Measurements from ENCODE around the gene CACNA2D4.
A peak's percentile ranks its signal among the peaks of the same experiment; 100 is the strongest.
"Not testable (repeated sequence)": the region's sequence is repeated elsewhere in the genome, so short reads cannot be mapped to it uniquely, and the experiment has no call there.

CACNA2D4 gene

GRCh38 chr12:1918081-1918883 is at the start of gene CACNA2D4:
Gene CACNA2D4 (minus strand): TSS chr12:1918652. CDS start chr12:1918473, 179 bp downstream.
- peak; percentile 9 for DNase-seq

GRCh38 chr12:1966561-1967226 is 48.2 kb upstream of the CACNA2D4 start:
- DNase-seq, result no peak

- DNase-seq, result no peak
Observed at GRCh38 chr12:1965916-1966315, 47.5 kb upstream of the CACNA2D4 start.

- DNase-seq, result no peak
Observed at GRCh38 chr12:1962051-1963020, 43.9 kb upstream of the CACNA2D4 start.

- DNase-seq, result no peak
Observed at GRCh38 chr12:1956716-1957115, 38.3 kb upstream of the CACNA2D4 start.

GRCh38 chr12:1949771-1950470 is 31.5 kb upstream of the CACNA2D4 start:
- DNase-seq, result no peak

DNA sequence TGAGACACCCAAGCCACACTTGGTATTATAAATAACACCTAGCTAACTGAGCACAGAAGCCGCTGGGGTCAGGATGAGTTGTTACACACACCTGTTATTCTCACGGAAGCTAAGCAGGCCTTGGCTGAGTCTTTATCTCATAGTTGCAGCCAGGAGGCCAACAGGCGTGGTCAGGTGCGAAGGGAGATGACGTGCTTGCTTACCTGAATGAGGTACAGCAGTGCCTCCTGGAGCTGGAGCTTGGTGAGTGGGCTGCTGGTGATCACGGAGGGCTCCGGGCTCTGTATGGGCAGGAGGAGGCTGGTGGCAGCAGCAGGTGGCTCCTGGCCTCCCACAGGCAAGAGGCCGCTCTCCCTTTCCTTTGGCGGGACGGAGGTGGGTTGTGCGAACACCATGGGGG is 30.4 kb upstream of the CACNA2D4 start:
- DNase-seq, result no peak

DNA sequence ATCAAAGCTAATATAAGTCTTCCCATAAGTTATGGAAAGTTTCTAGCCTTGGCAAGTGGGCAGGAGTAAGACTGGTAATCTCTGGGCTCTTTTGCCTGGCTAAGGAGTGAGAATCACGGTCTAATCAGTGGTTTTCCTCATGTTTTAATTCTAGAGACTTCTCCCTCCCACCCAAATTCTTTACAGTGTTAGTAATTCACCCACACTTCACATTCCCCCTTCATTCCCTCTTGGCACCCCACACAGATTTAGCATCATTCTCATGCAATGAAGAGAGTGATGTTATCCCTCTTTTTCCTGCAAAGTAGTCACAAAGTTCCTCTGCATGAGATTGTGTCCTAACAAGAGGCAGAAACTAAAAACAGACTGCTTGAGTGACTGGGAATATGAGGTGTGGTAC is 28.6 kb upstream of the CACNA2D4 start:
- no peak for DNase-seq

GRCh38 chr12:1946296-1946695 is 27.8 kb upstream of the CACNA2D4 start:
- no peak for DNase-seq

DNA sequence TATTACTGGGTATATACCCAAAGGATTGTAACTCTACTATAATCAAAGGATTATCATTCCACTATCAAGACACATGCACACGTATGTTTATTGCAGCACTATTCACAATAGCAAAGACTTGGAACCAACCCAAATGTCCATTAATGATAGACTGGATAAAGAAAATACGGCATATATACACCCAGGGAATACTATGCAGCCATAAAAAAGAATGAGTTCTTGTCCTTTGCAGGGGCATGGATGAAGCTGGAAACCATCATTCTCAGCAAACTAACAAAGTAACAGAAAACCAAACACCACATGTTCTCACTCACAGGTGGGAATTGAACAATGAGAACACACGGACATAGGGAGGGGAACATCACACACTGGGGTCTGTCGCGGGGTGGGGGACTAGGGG is 27.1 kb upstream of the CACNA2D4 start:
- not testable (repeated sequence) for DNase-seq

DNA sequence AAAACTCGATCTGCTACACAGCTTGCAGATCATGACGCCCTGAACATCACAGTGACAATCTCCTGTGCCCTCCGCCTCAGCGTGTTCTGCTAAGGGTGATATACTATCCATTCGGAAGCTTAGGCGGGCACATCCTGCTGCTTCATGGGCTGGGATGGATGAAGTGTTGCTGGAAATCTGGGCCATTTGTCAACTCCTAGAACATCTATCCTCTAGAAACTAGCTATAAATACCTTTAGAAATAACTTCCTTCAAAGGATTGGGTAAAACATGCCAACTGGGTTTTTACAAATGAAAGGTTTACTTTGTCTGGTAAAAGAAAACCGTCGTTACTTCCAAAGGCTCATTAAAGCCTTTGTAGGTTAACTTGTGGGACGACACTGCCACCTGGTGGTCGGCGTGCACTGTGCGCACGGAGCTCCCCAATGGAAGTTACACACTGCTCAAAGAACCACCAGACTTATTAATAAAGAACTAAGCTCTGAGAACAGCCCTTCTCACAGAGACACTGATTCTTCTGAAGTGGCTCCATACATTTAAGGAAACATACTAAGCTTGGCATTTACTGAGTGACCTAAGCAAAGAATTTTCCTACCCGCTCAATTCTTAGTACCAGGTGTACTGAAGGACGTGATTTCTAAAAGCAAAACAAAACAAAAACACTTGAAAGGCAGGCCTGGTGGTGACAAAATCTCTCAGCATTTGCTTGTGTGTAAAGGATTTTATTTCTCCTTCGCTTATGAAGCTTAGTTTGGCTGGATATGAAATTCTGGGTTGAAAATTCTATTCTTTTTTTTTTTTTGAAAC is 21.6 kb upstream of the CACNA2D4 start:
- DNase-seq, result peak; percentile 95

GRCh38 chr12:1939331-1939730 is 20.9 kb upstream of the CACNA2D4 start:
- DNase-seq, result no peak

DNA sequence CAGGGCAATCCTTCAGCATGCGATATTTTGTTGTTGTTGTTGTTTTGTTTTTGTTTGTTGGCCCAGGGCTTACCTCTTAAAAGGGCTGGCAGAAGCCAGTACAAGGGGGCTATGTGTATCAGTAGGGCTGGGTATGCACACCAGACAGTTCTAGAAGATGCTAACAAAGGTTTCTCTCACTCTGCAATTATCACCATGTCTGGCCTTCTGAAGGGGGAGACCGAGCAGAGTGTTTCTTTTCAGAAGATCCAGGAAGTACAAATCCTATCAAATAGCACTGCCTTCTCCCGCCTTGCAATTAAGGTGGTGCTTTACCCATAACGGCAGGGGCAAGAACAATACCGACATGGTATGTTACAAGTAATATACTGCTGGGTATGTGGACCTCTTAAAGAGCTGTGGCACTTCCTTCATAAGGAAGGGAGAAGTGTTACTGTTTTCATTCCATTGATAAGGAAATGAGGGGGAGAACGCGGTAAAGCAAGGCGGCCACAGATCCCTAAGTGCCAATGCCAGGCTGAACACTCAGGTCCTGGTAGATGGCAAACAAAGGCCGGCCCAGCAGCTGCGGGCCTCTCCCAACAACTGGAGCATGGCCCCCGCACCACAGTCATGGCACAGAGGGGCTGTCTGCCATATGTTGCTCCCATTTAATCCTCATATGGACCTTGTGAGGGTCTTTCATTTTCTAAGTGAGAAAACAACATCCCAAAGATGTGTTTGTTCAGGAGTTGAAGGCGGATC is 19.2 kb upstream of the CACNA2D4 start:
- DNase-seq, result no peak

DNA sequence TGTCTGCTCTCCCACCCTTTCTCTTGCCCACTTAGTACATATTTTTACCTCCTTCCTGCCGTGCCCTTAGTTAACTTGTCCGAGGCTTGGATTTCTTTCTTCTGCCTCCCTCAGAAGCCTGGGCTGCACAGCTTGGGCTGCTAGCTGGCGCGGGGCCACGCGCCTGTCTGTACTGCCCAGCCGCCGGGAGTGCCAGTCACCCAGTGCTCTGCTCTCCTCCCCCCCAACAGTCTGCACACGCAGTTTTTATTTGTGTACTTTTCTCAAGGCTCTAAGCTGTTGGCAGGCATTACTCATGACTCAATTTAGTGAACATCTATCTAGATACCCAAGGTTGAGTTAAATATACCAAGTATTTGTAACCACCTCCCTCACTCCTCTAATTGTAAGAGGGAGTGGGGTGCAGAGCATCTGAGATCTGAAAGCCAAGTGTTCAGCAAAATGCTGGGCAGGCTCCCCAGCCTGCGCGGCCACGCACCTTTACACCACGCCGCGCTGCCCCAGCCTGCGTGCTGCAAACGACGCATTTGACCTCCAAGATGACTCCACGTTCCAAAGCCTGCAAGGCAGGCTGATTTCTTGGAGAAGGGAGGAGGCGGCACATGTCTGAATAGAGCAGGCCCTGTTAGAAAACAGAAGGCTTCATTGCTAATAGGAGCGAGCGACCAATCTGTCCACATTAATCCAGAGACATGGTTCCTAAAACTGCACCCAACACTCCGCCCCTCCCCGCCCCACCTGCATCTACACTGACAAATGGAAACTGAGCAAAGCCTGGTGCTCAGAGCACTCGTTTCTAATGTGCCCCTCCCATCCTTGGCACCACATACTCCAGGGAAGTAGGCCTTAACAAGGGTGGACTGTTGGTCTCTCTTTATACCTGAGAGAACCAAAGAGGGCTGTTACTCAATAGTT is 18.2 kb upstream of the CACNA2D4 start:
- no peak for DNase-seq

GRCh38 chr12:1935700-1936378 is 17.4 kb upstream of the CACNA2D4 start:
- no peak for DNase-seq

- DNase-seq, result no peak
Observed at GRCh38 chr12:1935242-1935641, 16.8 kb upstream of the CACNA2D4 start.

DNA sequence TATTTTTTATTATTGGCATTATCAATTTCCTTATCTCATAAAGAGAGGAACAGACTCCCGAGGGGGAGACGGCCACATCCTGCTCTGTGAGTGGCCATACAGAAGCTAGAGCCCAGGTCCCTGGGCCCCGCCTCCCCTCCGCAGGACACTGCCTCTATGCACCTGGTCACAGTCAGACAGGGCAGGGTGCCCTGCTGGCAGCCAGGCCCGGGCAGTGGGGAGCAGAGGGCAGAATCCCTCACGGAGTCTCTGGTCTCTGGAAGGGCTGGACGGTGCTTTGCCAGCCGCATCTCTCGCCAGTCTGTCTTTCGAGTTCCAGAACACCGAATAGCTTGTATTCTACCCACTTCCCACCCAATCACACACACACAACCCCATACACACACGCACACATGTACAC is 16.4 kb upstream of the CACNA2D4 start:
- peak; percentile 10 for DNase-seq

DNA sequence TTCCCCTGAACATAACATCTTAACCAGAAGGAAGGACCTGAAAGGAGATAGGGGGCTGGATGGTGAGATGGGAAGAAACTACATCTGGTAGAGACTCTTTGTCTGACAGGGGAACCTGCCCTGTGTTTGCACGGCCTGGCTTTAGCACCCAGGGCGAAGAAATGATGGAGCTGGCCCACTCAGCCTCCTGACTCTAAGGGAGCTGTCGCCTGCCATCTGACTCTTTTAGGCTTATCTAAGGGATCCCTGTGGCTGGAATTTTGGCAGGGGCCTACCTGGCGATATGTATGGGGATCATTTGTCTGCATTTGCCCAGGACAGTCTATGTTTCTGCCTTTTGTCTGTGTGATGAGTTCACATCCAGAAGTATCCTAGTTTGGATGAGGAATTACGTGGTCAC is 15.6 kb upstream of the CACNA2D4 start:
- DNase-seq, result peak; percentile 9

Measured in stimulated activated CD8-positive, alpha-beta memory T cell treated with anti-CD3 and anti-CD28 coated beads, Interleukin-4, amount 100 ng/mL, for 48 hours (primary cell).